OCI-LY1 (cell line): ENCODE data around the gene CBLIF.

Experiments used
- CTCF ChIP-seq: fragments of 200-600 bp; sonication (generic), shearing (Covaris generic); IDR thresholded peaks from 2 replicates; pipeline ENCODE4 v1.5.1; 2017; ENCODE audit warnings: mild to moderate bottlenecking, antibody characterized with exemption, low read length, moderate library complexity, mixed read lengths
- EZH2 ChIP-seq: fragments of 200-600 bp; sonication (generic), shearing (Covaris generic); IDR thresholded peaks from 2 replicates; pipeline ENCODE4 v1.8.0; 2017; ENCODE audit warnings: borderline replicate concordance, mixed run types, mild to moderate bottlenecking, antibody characterized with exemption, low read length, moderate library complexity, mixed read lengths

GRCh38 chr11:59800390-59801025 is 44.8 kb downstream of the CBLIF start:
- TF ChIP-seq CTCF (no peak), EZH2 (no peak)
